K562 (cell line): ENCODE results near the gene NRSN2. TPM values are rescaled to one million over a fixed set of nuclear protein-coding genes. Genes with fewer than 3 reads are reported as not detected.

Source experiments
- CHCHD3 ChIP-seq: fragments of 250-450 bp; sonication (Bioruptor Pico); IDR thresholded peaks from 2 replicates; pipeline ENCODE4 v2.1.2; 2022; ENCODE audit warnings: mild to moderate bottlenecking
- E2F1 ChIP-seq: sonication (generic); formaldehyde crosslinking; IDR thresholded peaks from 2 replicates; pipeline ENCODE4 v1.8.1; 2023; ENCODE audit warnings: mild to moderate bottlenecking, missing genetic modification reagents, moderate library complexity
- ELK1 ChIP-seq: sonication (generic); formaldehyde crosslinking; IDR thresholded peaks from 2 replicates; pipeline ENCODE4 v1.8.1; 2022; ENCODE audit warnings: missing genetic modification reagents
- GABPB2 ChIP-seq: fragments of 250-450 bp; sonication (Bioruptor Pico); conservative IDR thresholded peaks from 2 replicates; pipeline ENCODE4 v1.5.1; 2021; ENCODE audit warnings: mild to moderate bottlenecking
- HES1 ChIP-seq: fragments of 450-650 bp; IDR thresholded peaks from 2 replicates; pipeline ENCODE4 v1.6.1; 2016; ENCODE audit warnings: low read depth, mild to moderate bottlenecking, moderate library complexity
- KHSRP ChIP-seq: fragments of 450-650 bp; IDR thresholded peaks from 2 replicates; pipeline ENCODE4 v1.6.1; 2017
- MCM2 ChIP-seq: fragments of 450-650 bp; IDR thresholded peaks from 2 replicates; pipeline ENCODE4 v1.6.1; 2017; ENCODE audit warnings: low read depth, mild to moderate bottlenecking
- NEUROD1 ChIP-seq: fragments of 150-350 bp; IDR thresholded peaks from 2 replicates; pipeline ENCODE4 v1.6.1; 2014; ENCODE audit warnings: borderline replicate concordance, low read length, low read depth; ENCODE audit not compliant: partially characterized antibody
- PBX2 ChIP-seq, 2 experiments: IDR thresholded peaks in 1 of 2; conservative IDR thresholded peaks in 1 of 2; 2 replicates each; pipeline ENCODE4 v1.6.1; 2016; ENCODE audit warnings: low read depth in 2 of 2, mild to moderate bottlenecking in 1 of 2, missing compliant biosample characterization in 1 of 2, missing genetic modification characterization in 1 of 2, moderate library complexity in 1 of 2
- SETDB1 ChIP-seq: IDR thresholded peaks from one replicate; pipeline ENCODE4 v1.6.1; 2012; ENCODE audit warnings: low read length, control low read depth, inconsistent platforms
- YBX1 ChIP-seq: fragments of 450-650 bp; IDR thresholded peaks from 2 replicates; pipeline ENCODE4 v1.7.1; 2016; ENCODE audit warnings: mild to moderate bottlenecking
- ZFP36 ChIP-seq: fragments of 150-350 bp; IDR thresholded peaks from 2 replicates; pipeline ENCODE4 v1.6.1; 2018; ENCODE audit warnings: low read length, low read depth; ENCODE audit not compliant: partially characterized antibody
- ZNF143 ChIP-seq: sonication (generic); formaldehyde crosslinking; IDR thresholded peaks from 2 replicates; pipeline ENCODE4 v1.9.0; 2022; ENCODE audit warnings: mild to moderate bottlenecking, missing genetic modification reagents
- ZNF253 ChIP-seq: fragments of 250-450 bp; sonication (Bioruptor Pico); conservative IDR thresholded peaks from 2 replicates; pipeline ENCODE4 v1.6.1; 2021; ENCODE audit warnings: mild to moderate bottlenecking
- ZNF384 ChIP-seq: IDR thresholded peaks from 2 replicates; pipeline ENCODE4 v1.6.1; 2012; ENCODE audit warnings: low read depth, low read length, improper control_type of control experiment
- ZNF592 ChIP-seq: fragments of 450-650 bp; IDR thresholded peaks from 2 replicates; pipeline ENCODE4 v1.6.1; 2017; ENCODE audit warnings: antibody characterized with exemption, mild to moderate bottlenecking
- ZNF77 ChIP-seq: fragments of 250-450 bp; sonication (Bioruptor Pico); IDR thresholded peaks from 2 replicates; pipeline ENCODE4 v1.5.0; 2020
- polyA plus RNA-seq, 8 experiments: library from polyadenylated mRNA; depleted of rRNA in 4 of 8; stranded (reverse) in 5 of 8; unstranded in 3 of 8; fragments of >200 nt; fragmentation: Nextera tagmentation in 2 of 8; fragmentation: Illumina TruSeq in 1 of 8; extraction: Ambion mirVana in 2 of 8; extraction: Trizol in 1 of 8; gene quantifications; 2 replicates each; pipeline versions ENCODE4 v1.2.1 to v1.2.3, GENCODE V29; 2011 to 2014; ENCODE audit warnings: inconsistent platforms in 1 of 8, missing spikeins in 1 of 8
- total RNA-seq, 7 experiments: library from RNA; depleted of rRNA in 6 of 7; stranded (reverse); fragments of >200 nt in 6 of 7; fragmentation: Illumina TruSeq in 2 of 7; extraction: Trizol in 2 of 7; gene quantifications; 2 replicates each; pipeline versions ENCODE4 v1.2.1 to v1.2.3, GENCODE V29; 2011 to 2021; ENCODE audit warnings: low replicate concordance in 1 of 7

NRSN2 gene
- total and polyA plus RNA-seq, 9 of the 15 experiments (the other 6 are each of a cell fraction or from before 2014, with no cell fraction given): 7.5 to 29.7 (median 11.1) TPM

- TF ChIP-seq ELK1 (CRISPR knock-in tag) (no peak), YBX1 (no peak), ZNF384 (no peak), MCM2 (no peak), CHCHD3 (no peak), ZFP36 (no peak), ZNF77 (CRISPR knock-in tag) (no peak), ZNF253 (CRISPR knock-in tag) (no peak), PBX2 (CRISPR knock-in tag; IDR thresholded peaks at IDR 0.05; ENCODE audit: low read depth) (no peak), PBX2 (tag; conservative IDR thresholded peaks at IDR 0.05; ENCODE audit: low read depth) (0 out of 2 replicates have a peak, but pooled peaks have one; percentile 18), ZNF143 (CRISPR knock-in tag) (no peak), SETDB1 (no peak), E2F1 (CRISPR knock-in tag) (no peak), NEUROD1 (peak; percentile 47), GABPB2 (CRISPR knock-in tag) (no peak), HES1 (no peak), ZNF592 (peak; percentile 83), KHSRP (no peak)
Measured at GRCh38 chr20:373171-373890, 26.4 kb downstream of the NRSN2 start (continued).
